Measurements from ENCODE around the gene ZNF554.
"Not testable (repeated sequence)": the region's sequence is repeated elsewhere in the genome, so short reads cannot be mapped to it uniquely, and the experiment has no call there.

ZNF554 gene

DNA sequence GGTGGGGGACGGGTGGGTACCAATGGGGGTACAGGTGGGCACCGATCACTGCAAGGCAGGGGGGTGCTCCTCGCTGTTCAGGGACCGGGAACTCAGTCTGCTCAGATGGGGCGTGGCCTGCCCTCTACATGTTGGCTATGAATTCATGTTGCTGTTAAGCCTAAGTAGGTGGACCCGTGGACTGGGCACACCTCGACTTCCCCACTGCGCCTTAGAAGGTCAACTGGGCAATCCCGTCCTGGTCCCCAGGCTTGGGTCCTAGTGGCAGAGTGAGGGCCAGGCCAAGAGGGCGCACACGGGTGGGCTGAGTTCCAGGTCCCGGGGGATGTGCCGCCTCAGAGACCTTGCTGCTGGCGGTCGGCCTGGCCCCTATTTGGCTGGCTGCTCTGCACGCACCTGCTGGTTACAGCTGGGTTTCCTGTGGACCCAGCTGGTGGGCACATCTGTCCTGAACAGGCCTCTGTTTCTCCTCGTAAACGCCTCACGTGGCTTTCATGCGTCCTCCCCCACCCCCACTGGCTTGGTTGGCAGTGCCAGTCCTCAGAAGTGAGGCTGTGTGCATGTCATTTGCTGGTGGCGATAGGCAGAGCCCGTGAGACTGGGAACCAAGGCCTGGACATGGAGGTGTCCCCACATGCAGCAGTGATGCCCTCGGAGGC, 13.5 kb upstream of the ZNF554 start:
- DNase-seq: no peak
- in situ Hi-C loops (cut with MboI; ENCODE audit: low pct_unique_long_range_greater_than_20kb, low sequenced_read_pairs): no loop called here

DNA sequence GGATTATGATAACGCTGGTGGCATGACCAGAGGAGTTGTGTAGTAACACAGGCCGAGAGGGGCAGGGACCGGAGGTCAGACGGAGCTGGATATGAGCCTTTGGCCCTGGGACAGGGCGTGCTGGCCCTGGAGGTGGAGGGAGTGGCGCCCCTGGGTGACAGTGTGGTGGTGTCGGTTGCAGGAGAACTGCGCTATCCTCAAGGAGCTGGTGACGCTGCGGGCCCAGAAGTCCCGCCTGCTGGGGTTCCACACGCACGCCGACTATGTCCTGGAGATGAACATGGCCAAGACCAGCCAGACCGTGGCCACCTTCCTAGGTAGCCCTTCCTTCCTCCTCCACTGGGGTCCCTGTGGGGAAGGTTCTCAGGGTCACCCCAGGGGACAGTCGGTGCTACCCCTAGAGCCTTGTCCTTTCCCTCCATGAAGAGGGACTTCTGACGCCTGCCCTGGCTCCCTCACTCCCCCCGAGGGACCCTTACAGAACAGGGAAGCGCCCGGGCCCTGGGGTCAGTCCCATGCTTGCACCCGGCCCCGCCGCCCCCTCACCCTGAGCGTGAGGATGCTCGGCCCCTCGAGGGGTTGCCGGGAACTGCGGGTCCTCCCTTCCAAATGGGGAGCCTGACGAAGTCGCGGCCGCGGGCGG, 12.8 kb upstream of the ZNF554 start:
- in situ Hi-C loops (cut with MboI; ENCODE audit: low pct_unique_long_range_greater_than_20kb, low sequenced_read_pairs): no loop called here
- no peak for DNase-seq

DNA sequence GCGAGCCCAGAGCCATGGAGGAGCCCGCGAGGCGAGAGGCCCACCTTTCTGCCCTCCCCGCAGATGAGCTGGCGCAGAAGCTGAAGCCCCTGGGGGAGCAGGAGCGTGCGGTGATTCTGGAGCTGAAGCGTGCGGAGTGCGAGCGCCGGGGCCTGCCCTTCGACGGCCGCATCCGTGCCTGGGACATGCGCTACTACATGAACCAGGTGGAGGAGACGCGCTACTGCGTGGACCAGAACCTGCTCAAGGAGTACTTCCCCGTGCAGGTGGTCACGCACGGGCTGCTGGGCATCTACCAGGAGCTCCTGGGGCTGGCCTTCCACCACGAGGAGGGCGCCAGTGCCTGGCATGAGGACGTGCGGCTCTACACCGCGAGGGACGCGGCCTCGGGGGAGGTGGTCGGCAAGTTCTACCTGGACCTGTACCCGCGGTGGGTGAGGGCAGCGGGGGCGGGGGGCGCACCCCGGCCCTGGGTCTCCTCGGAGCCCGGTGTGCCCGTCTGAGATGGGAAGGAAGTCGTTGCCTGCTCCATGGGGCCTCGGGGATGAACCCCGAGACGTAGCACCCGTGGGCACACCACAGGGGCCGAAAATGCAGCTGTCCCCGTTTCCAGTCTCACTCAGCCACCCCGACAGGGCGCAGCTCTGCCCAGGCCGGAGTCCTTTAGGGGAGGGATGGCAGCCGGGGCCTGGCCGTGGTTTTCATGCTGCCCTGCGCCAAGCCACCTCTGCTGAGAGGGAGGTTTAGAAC, 12.1 kb upstream of the ZNF554 start:
- in situ Hi-C loops (cut with MboI; ENCODE audit: low pct_unique_long_range_greater_than_20kb, low sequenced_read_pairs): no loop called here
- no peak for DNase-seq

DNA sequence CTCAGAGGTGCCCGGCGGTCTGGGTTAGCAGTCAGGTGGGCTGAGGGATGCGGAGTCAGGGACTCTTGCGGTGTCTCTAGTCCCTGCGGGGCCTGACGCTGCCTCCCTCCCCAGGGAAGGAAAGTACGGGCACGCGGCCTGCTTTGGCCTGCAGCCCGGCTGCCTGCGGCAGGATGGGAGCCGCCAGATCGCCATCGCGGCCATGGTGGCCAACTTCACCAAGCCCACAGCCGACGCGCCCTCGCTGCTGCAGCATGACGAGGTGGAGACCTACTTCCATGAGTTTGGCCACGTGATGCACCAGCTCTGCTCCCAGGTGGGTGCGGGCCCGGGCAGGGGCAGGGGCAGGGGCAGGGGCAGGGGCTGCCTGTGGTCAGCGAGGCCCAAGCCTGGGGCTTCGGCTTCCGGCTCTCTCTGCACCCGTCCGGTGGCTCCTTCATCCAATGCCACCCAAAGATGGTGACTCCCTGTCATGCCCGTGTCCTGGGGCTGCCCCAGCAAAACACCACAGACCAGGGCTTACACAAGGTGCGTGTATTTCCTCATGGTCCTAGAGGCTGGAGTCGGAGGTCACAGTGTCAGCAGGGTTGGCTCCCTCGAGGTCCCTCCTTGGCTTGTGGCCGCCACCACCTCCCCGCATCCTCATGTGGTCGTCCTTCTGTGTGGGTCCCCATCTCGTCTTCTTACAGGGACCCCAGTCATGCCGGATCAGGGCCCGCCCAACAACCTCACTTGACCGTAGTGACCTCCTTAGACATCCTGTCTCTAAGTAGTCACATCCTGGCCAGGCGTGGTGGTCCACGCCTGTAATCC, 11.3 kb upstream of the ZNF554 start:
- in situ Hi-C loops (cut with MboI; ENCODE audit: low pct_unique_long_range_greater_than_20kb, low sequenced_read_pairs): no loop called here
- no peak for DNase-seq

DNA sequence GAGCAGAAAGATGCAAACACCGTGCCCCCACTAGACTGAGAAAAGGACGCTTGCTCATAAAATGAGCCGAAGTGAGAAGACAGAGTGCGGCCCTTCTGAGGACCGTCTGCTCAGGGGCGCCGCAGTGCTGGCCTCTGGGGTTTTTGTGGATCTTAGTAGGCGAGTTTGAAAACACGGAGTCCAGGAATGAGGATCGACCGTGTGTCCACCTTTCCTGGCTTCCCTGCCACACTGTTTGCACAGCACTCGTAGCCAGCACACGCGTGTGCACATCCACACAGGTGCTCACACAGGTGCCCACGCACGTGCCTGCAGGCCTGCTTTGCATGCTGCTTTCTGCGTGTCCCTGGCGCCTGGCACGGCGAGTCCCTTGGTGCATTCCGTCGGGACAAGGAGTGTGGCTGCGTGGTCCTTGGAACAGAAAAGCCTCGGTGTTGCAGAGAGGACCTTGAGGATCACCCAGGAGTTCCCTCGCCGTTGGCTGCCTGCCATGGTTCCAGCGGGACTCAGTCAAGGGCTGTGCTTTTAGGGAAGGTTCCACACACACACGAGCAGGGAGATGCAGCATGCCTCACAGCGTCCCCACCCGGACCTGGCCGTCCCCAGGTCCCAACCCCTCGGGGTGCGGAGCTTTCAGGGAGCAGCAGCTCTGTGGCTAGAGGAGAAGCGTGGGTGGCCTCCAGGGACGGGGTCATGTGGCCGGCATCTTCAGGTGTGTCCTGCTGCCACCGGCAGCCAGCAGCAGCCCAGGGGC, 10.1 kb upstream of the ZNF554 start:
- in situ Hi-C loops (cut with MboI; ENCODE audit: low pct_unique_long_range_greater_than_20kb, low sequenced_read_pairs): no loop called here
- DNase-seq: no peak

DNA sequence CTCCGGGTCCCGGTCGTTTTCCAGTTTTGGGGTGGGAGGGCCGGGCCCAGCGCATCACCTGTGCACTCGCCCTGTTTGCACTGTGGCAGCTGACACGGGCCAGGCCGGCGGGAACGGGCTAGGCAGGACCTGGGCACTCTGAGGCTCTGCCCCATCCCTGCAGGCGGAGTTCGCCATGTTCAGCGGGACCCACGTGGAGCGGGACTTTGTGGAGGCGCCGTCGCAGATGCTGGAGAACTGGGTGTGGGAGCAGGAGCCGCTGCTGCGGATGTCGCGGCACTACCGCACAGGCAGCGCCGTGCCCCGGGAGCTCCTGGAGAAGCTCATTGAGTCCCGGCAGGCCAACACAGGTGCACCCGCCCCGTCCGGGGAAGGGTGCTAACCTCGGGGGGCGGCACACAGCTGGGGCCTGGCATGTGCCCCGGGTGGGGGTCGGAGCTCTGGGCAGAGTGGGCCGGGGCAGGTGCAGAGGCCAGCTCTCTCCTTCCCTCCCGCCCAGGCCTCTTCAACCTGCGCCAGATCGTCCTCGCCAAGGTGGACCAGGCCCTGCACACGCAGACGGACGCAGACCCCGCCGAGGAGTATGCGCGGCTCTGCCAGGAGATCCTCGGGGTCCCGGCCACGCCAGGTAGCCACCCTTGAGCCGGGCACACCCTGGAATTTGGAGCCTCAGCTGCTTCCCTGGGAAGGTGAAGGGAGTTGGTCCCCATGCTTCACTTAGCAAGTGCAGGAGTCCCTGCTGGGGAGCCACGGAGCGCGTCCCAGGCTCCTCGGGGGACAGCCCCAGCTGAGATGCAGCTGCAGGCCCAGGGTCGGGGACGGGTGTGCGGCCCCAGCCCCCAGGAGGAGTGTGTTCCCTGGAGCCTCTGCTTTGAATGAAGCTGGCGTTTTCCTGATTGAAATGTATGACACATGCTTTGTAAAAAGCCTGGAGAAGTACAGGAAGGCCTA, 9.3 kb upstream of the ZNF554 start:
- in situ Hi-C loops (cut with MboI; ENCODE audit: low pct_unique_long_range_greater_than_20kb, low sequenced_read_pairs): no loop called here
- DNase-seq: no peak

DNA sequence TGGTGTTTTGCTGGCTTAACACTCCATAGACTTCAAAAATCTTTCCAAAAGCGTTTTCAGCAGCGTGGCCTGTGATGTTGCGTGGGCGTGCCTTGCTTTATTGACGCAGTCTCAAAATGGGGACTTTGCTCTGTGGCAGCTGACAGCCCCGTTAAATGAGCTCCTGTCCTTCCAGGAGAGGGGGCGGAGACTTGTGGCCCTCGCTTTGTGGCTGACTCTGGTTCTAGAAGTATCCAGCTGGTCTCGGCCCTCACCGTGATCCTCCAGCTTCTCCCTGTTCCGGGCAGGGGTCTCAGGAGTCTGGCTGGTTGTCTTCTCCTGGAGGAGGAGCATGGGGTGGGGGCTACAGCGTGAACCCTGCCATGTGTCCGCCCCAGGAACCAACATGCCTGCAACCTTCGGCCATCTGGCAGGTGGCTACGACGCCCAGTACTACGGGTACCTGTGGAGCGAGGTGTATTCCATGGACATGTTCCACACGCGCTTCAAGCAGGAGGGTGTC, 8.4 kb upstream of the ZNF554 start:
- DNase-seq: no peak
- in situ Hi-C loops (cut with MboI; ENCODE audit: low pct_unique_long_range_greater_than_20kb, low sequenced_read_pairs): no loop called here

DNA sequence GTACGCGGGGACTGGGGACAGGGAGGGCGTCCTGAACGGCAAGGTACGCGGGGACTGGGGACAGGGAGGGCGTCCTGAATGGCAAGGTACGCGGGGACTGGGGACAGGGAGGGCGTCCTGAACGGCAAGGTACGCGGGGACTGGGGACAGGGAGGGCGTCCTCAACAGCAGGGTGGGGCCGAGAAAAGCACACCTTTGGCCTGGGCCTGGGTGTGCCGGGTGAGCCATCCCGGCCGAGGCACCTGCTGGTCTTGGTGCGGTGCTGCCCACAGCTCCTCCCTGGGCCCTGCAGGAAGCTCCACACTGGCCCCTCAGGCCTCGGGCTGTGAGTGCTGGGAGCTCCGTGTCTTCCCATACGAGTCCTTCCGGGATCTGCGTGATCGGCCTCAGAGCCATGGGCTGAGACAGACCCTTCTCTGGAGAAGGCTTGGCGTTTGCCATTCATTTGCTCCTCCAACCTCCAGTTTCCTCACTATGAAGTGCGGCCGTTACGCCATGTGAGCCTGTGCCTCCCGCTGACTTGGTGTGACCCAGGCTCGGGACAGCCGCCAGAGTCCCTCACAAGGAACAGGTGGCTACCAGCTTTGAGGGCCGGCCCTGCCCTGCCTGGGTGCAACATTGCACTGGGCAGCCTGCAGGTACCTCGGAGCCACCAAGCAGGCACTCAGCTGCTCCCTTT, 7.8 kb upstream of the ZNF554 start:
- in situ Hi-C loops (cut with MboI; ENCODE audit: low pct_unique_long_range_greater_than_20kb, low sequenced_read_pairs): no loop called here
- no peak for DNase-seq

DNA sequence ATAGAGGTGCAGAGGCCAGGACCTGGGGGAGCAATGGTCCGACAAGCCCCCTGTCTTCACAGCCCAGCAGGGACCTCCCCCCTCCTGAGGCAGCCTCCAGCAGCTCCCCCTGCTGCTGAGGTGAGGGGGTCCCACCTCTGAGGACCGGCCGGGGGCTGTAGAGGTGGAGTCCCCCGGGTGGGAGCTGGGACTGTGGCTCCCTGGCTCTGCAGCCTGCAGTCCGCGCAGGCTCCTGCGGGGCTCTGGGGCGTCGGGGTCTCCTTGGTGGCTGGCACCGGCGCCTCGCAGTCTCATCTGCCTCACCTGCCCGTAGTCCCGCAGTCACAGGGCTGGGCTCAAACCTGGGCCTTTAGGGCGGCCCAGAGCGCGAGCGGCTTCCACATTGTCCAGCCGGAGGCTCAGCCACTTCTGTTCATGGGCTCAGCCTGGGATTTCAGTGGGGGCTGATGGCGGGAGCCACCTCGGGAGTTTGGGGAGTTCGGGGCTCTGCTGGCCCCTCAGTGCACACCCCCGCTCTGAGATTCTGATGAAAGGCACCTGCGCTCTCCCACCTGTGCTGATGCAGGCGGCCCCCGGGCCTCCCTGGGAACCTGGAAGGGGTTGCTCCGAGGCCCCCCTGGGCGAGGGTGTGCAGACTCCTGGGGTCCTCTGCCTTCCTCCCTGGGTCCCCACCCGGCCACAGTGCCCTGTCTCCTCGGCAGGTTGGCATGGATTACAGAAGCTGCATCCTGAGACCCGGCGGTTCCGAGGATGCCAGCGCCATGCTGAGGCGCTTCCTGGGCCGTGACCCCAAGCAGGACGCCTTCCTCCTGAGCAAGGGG, 7.0 kb upstream of the ZNF554 start:
- in situ Hi-C loops (cut with MboI; ENCODE audit: low pct_unique_long_range_greater_than_20kb, low sequenced_read_pairs): no loop called here
- DNase-seq: no peak

DNA sequence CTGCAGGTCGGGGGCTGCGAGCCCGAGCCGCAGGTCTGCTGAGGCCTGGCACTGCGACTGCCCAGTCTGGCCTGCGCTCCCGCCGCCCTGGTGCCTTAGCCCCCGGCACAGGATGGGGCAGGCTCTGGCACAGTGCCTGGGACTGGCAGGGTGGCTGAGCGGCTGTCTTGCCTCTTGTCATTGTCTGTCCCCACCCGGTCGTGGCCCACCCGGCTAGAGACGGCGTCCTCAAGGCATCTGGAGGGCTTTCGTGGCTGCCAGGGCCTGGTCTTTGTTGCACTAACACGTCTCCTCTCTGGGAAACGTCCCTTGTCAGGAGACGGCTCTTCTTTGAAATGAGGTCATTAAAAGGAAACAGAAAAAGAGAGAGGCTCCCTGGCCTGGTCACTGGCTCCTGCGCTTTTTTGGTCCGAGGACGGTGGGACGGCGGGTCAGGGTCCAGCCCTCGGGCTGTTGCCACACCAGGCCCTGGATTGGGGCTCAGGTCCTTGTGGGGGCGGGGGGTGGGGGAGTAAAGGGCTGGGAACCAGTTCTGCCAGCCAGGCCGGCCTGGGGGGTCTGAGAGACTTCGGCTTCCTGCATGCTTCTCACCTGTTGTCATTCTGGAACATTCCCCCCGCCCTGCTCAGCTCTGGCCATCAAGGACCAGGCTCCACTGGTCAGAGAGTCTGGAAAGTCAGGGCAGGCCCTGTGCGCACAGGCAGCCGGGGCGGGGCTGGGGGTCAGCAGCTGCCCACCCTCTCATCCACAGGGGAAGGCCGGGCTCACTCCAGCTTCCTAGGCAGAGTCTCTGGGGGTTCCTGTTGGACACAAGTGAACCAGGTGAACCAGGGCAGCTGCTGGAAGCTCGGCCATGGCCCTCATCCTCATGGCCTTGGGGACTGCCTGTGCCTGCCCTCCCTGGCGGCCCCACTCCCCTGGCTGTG, 6.2 kb upstream of the ZNF554 start:
- in situ Hi-C loops (cut with MboI; ENCODE audit: low pct_unique_long_range_greater_than_20kb, low sequenced_read_pairs): no loop called here
- no peak for DNase-seq

DNA sequence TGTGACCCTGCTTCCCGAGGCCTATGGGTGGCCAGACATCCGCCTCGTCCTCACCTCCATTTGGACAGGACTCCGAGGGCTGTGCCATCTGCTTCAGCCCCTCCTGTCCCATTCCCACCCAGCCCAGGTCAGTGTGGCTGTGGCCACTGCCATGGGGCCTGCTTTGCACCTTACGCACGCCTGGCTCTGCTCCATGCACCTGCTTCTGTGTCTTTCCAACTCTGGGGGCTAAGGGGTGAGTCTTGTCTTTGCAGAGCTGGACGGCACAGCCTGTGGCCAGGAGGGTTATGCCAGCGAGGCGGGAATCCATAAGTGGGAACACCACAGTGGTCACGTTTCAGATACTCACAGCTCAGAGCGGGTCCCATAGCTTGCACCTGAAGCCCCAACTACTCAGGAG, 5.2 kb upstream of the ZNF554 start:
- DNase-seq: no peak
- in situ Hi-C loops (cut with MboI; ENCODE audit: low pct_unique_long_range_greater_than_20kb, low sequenced_read_pairs): no loop called here

DNA sequence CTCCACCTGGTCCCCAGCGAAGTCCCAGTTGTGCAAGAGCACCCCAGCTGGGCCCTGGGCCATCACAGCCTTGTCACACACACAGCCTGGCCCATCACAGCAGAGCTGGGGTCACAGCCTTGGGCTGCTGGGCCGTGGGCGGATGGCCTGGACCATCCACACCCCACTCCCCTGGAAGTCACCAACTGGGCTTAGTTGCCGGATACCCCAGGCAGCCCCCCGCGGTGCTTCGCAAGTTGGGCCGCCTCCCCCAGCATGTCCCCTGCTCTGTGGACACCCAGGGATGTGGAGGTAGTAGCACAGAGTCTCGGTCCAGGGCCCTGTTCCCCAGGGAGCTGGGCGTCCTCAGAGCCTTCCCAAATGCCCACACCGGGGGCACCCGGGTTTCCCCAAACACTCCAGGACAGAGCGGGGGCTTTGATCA, 4.5 kb upstream of the ZNF554 start:
- DNase-seq: no peak
- in situ Hi-C loops (cut with MboI; ENCODE audit: low pct_unique_long_range_greater_than_20kb, low sequenced_read_pairs): no loop called here

DNA sequence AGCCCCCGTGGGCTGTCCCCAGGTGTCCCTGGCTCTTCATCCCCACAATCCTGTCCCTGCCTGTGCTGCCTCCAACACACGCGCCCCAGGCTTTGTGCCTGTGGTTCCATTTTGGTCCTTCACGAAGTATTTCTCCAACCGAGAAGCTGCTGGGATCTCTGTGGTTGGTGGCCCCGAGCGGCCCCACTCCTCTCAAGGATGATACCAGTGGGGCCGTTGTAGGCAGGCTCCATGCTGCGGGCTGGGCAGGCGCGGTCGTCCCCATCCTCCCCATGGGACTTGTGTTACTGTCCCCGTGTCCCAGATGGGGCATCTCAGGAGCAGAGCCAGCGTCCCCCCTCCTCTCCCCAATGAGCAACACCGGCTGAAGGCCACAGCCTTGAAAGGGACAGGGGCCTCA, 3.7 kb upstream of the ZNF554 start:
- DNase-seq: no peak
- in situ Hi-C loops (cut with MboI; ENCODE audit: low pct_unique_long_range_greater_than_20kb, low sequenced_read_pairs): no loop called here

DNA sequence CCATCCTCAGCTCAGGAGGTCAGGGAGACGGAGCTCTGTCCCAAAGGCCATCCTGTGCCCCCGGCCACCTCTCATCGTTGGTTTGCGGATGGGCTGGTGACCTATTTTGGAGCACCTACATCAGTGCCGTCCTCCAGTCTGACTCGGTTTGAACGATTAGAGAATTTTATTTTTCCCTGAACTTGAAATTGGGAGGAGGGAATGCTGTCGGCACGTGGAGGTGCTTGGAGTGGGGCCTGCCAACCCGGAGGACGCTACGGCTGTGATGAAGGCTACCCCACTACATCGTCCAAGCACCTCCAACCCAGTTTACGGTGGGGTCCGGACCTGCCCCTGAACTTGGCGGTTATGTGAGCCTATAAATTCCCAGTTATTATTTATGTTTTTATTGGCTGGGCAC, 3.0 kb upstream of the ZNF554 start:
- no peak for DNase-seq

DNA sequence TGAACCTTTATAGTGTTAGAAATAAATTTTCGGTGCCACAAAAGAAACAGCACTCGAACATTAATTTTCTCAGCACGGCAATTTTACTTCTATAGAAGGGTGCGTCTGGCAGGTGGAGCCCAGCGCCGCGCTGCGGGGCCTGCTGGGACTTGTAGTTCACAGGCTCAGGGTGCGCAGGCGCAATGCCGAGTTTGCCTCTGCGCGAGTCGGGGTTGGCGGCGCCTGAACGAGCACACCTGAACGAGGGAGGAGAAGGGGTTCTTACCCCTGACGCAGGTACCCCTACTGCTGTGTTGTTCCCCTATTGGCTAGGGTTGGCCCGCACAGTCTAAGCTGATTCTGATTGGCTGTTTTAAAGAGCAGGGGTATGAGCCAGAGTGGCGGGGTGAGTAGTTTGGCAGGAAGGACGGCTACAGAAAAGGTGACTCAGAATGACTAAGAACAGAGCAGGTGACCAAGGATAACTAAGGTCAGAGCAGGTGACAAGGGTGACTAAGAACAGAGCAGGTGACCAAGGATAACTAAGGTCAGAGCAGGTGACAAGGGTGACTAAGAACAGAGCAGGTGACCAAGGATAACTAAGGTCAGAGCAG, 2.3 kb upstream of the ZNF554 start:
- in situ Hi-C loops (cut with MboI; ENCODE audit: low pct_unique_long_range_greater_than_20kb, low sequenced_read_pairs); DNase-seq: not testable (repeated sequence)

More for the DNA sequence above, 3.0 kb upstream of the ZNF554 start:
- in situ Hi-C loops (cut with MboI; ENCODE audit: low pct_unique_long_range_greater_than_20kb, low sequenced_read_pairs): no loop called here
